DMS79 (cell line): ENCODE results near the gene SCFD2.
"Not testable (repeated sequence)": the region's sequence is repeated elsewhere in the genome, so short reads cannot be mapped to it uniquely, and the experiment has no call there.

Experiments
- DNase-seq: peaks from one replicate; lab custom pipeline; 2025; lab: John Stamatoyannopoulos, UW

Gene SCFD2

DNA sequence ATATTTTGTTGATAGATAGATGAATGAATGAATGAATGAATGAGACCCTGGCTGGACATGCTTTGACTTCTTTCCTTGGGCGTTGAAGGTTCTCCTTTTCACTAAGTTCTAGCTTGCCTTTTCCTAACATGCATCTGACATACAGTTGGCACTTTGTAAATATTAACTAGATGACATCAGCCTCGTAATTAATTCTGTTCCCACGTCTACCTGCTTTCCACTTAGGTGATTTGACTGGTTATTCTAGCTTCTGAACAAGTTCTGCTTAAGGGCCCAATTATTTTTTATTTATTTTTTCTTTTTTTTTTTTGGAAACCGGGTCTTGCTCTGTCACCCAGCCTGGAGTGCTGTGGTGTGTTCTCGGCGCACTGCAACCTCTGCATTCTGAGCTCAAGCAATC lies 517.6 kb downstream of the SCFD2 start:
- DNase-seq = no peak

DNA sequence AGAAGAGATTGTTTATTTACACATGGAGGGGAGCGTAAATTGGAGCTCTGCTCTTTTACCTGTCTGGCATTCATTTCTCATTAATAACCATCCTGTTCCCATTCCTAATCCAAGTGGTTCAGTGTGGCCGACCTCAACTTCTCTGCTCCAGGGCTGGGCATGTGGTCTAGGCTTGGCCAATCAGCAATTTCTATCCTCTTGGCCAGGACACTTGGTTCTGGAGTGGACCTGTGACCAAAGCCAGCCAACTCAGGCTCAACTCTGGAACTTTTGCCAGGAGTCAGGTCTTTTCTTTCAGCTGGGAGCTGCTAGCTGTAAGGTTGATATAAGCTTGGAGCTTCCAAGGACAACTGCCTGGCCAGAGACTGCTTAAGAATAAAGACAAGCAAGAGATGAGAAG lies 519.4 kb downstream of the SCFD2 start:
- DNase-seq = no peak

DNA sequence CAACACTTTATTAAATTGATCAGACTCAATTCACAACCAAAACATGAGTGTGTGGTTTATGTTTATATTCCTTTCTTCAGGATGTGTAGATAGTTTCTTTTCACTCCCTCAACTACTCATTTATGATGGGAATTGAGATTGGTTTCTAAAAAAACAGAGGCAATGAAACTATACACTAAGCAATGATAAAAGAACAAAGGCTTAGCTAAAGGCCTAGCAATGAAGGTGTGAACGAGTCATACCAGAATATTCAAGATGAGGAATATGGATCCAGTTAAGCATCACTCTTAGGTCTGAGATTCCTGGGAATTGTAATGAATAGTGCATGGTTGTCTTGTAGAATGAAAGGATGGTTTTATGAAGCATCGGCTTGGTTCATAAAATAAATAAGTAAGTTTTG lies 521.3 kb downstream of the SCFD2 start:
- no peak for DNase-seq

DNA sequence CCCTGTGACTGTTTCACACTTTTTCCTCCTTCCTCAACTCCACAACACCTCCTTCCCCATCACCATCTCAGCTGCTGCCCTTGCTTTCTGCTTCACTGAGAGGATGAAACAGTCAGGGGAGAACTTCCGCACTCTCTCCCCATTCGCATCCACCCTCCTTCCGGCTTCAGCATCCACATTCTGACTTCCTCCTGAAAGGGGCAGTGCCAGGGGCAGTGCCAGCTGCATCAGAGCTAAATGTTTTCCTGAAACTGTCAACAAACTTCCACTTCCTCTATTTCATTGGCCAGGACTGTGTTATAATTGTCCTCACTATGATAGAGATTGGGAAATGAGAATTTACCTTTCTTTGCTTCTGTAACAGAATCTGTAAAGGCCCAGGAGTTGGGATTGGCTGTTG lies 521.9 kb downstream of the SCFD2 start:
- no peak for DNase-seq

DNA sequence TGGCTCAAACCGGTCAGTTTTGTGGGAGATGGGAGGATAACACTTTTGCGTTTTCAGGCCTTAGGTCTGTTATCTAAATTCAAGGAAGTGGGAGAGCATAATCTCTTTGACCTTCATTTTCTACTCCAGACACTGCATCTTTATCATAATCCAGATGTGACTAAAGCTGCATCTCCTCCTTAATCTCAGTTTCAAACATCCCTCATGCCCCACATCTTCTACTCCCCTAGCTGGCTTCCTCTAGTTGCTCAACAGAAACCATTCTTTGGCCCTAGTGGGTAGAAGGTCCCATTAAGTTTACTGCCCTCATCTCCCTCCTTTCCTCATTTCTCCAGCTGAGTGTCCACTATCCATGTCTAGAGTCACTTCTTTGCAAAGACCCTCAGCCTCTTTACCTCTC lies 522.5 kb downstream of the SCFD2 start:
- DNase-seq = no peak

DNA sequence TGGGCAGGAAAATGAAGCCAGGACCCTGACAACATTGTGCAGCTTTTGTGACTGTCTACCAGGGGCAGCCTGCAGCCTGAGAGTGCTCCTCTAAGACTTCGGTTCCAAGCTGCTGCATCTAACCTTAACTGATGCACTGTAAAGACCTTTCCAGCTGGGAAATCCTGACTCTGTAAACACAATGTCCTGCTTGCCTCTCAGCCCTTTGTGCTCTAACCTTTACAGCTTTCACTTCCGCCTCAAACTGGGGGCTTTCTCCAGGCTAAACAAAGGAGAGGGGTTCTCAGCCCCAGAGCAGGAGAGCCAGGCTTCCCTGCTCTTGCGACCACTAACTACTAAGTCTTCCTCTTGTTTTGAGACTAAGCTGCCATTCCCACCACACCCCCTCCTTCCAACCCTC lies 523.1 kb downstream of the SCFD2 start:
- no peak for DNase-seq

DNA sequence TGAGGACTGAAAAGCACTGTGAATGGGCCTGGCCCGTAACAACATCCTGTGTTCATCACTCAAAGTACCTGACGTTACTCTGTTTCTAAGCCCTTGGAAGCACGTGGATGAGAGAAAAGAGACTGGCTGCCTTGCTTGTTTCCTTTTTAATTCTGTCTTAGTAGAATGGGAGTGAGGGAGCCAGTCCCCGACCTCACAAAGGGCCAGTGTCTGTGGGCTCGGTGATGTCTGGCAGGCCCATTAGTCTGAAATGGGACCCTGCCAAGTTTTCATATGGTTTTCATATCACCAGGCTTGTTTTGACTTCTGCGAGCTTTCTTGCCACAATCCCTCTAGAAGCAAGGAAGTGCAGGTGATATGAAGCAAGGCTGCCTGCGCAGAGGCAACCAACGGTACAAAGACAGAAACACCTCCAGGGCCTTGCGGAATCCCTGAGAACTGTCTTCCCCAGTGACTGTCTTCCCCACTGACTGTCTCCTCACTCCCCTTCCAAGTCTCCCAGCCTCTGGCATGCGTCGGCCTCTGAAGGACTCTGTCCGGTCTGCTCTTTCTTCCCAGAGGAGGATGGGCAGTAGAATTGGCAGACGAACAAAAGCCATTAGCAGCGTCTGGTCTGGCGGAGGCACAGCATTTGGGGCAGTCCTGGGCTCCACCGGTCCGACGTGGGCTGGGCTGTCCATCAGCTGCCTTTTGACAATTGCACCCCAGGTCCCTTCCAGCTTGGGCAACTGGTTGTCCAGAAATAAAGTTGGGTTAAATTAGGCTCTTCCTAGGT lies 524.0 kb downstream of the SCFD2 start:
- no peak for DNase-seq

DNA sequence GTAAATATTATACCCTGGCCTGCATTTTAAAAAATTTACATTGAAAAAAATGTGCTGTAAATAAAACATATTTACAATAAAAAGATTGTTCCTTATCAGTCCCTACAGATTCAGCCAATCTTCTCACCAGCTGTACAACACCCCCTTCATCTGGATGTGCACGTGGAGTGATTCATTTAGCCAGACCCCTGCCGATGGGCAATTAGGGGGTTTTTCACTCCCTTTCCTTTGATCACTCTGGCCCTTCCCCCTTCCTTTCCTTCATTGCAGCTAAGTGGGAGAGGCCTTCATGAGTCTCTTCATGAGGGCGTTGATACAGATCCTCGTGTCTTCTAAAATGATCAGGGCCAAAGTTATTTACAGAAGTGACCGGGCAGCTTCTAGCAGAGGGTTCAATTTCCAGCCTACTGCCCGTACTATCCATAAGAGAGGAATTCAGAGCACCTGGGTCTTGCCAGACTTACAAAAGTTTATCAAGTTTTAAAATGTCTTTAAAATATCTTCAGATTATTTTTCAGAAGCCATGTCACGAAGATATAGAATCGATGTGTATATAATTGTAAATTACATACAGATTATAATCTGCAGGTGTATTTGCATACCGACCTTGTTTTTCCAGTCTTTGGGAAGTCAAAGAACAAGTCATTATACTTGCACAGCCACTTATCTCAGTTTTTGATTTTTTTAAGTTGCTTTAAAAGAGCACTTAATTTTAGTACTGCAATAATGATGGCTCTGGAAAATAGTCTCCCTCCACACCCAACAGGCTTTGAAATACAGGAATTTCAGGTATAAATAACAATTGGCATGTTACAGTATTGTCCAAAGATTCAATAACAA lies 525.1 kb downstream of the SCFD2 start:
- peak; percentile 46 for DNase-seq

DNA sequence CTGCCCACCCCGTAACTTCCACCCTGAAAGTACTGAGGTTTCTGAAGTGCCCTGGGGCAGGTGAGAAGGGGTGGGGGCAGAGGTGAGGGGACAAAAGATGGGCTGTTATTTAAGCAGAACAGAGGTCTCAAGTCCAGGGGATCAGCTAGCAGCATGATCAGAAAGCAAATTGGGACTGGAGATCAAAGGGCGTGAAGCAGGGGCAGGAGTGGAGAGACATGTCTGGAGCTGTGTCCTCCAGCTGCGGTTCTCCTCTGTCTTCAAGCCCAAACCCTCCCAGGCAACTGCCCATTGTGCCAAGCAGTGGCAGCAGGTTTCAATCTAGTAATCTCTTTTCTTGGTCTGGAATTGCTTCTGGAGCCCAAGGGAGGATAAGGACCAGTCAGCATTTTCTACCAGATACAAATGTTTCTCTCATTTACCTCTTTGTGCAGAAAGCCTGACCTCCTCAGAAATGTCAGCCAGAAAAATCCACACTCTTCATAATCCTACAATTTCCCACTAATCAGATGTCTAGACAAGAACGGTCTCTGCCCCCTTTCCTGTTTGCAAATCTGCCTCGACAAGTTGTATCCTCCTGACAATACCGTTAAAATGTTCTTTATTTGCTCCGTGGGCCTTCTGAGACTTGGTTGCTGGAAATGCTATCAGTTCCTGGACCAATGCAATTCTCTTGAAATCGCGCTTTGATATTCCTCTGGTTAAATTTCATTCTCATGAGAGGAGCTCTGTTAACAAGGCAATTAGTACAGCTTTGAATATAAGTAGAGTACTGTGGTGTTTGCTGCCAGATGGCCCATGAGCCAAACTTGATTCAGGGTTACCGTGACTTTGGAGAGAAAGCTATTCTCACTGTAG lies 526.9 kb downstream of the SCFD2 start:
- no peak for DNase-seq

DNA sequence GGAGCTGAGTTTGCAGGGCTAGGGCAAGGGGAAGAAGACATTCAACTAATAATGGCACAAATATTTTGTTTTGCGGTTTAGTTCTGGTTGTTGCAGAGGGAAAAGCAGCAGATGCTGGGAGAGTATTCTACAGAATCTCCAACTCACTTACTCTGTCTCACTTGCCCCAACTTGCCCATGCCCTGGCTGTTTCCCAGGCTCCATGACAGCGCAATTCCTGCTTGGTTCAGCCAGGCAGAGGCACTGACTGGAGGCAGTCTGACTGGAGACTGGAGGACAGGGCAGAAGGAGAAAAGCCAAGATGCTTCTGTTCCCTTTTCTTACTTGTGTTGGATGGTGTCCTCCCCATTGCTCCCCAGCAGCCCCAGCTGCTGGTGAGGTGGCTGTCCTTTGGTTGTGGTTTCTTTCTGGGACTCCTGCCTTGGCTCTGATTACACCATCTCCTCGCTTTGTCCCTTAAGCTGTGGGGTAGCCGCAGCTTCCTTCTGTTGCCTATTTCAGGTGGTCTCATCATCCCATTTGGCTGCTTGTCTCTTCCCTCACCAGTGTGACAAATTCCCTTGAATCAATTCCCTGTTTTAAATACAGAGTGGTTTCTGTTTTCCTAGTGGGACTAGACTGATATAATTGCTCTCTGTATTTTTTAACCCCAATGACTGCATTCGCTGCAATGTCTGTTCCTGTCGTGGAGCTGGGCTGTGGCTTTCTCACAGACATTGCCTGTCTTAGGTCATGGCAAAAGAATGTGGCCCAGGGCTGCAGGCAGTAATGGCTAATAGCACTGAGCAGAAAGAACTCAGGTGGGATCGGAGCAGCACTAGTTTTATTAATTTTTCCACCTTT lies 527.9 kb downstream of the SCFD2 start:
- no peak for DNase-seq

DNA sequence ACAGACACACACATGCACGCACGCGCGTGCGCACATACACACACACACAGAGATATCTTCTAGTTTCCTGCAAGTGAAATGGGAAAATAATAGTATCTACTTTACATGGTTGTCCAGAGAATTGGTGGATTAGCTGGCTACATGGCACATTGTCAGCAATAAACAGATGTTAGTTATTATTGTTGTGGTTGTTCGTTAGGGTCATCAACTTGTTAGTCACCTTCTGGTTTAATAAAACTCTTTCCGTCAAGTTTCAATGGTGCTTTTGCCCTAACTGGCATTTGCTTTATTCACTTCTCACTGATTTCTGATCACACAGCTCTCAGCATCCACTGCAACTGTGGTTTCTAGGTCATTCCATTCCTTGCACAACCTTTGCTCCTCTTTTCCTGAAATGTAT lies 529.2 kb downstream of the SCFD2 start:
- DNase-seq = no peak

DNA sequence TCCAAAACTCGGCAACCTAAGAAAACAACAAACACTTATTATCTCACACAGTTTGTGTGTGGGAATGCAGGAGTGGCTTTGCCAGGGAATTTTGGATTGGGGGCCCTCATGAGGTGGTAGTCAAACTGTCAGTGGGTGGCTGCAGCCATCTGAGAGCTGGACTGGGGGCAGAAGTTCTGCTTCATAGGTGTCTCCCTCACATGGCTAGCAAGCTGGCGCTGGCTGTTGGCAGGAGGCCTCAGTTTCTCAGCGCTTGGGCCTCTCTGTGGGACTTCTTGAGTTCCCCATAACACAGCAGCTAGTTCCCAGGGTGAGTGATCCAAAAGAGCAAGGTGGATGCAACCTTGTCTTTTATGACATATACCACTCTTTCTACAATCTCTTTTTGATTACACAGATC lies 529.7 kb downstream of the SCFD2 start:
- no peak for DNase-seq

DNA sequence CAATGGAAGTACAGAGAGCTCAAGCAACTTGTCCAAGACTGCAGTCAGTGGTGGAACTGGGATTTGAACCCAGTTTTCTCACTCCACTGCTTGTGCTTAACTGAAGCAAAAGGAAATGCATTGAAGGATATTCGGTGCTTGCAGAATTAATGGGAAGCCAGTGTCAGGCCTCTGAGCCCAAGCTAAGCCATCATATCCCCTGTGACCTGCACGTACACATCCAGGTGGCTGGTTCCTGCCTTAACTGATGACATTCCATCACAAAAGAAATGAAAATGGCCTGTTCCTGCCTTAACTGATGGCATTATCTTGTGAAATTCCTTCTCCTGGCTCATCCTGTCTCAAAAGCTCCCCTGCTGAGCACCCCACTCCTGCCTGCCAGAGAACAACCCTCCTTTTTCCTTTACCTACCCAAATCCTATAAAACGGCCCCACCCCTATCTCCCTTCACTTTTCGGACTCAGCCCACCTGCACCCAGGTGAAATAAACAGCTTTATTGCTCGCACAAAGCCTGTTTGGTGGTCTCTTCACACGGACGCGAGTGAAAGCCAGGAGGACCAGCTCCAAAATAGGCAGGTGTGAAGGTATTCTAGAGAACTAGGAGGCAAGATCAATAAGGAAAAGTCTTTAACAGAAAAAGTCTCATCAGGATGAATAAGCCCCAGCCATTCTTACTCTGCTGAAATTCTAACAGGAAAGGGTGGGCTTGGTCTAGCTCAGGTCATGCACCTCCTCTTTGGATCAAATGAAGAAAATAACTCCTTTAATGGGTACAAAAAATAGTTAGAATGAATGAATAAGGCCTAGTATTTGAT lies 531.0 kb downstream of the SCFD2 start:
- DNase-seq = not testable (repeated sequence)

DNA sequence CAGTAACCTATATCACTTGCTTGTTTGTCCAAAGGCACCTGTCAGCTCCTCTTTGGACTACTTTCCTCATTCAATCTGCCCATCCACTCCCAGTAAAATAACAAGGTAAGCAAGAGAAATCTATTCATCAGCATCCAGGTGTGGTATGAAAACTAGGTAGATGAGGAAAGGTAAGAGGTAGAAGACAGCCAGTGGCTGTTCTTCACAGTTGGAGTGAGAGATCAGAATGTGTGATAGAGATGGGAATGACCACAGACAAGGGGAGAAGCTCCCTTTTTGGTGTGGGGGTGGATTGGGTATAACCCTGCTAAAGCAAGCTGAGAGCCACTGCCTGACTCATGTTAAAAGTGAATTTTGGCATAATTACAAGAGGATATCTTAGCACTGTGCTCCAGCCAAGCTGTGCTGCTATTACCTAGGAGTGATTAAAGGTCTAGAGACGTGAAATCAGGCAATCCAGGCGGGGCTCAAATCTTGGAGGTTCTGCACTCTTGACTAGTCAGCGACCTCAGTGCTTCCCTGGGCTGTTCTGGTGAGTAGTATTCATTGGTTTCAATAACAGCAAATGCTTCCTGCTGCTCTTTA lies 531.8 kb downstream of the SCFD2 start:
- peak; percentile 34 for DNase-seq

DNA sequence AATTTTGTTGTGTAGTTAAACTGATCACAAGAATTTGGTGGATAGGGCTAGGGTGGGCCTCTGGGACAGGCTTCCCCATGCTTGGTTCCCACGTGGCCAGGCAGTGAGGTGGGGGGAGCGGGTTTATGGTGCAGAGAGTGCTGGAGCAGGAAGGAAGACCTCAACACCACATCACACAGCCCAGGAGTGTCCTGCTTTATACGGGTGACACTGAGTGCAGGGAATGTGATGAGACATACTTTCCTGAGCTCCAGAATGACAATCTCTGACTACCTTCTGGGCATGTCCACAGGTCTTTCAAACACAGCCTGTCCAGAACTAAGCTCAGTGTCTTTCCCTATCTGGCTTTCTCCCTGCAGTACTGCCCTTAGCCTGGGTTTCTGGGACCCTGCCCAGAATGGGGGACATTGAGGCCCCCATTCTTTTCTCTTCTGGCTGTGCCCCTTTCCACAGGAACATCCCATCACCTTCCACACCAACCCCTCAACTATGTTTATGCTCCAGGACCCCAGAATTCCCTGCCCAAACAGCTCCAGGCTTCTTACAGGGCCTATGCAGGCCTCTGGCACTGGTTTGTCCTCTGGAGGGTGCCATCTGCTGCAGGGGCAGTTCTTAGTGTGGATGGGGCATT lies 540.3 kb downstream of the SCFD2 start:
- DNase-seq = no peak

DNA sequence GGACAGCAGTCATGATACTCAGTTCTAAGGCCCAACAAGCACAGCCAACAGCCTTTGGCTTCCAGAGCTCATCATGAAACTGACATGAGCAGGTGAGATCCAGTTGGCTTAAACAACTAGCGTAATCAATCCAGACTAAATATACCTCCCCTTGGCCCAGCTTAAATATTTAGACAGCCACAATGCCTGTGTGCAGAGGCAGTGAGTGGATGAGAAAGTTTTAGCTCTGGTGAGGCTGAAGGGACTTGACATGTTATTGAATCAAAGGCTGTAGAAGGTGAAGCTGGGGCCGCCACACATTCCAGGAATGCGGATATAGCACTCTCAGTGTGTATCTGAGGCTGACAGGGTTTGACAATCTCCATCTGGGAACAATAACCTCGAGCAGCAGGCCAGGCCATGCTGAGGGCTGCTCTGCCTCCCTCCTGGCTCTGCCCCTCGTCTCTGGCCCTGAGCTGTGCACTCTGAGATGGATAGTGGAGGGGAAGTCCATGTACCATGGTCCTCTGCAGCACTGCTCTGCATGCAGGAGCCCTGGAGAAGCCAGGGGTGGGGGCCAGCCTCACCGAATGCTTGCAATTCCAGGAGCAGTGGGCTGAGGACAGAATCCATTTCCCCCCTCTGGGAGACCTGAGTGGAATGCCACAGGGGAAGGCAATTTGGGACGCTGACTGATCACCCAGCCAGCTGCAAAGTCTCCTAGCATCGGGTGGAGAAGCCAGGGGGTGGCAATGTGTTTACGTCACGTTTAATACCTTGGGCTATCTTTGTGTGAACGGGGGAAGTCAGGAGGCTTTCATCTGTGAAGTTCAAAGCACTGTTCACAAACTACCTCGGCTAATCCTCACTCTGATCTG lies 541.0 kb downstream of the SCFD2 start:
- DNase-seq = no peak

DNA sequence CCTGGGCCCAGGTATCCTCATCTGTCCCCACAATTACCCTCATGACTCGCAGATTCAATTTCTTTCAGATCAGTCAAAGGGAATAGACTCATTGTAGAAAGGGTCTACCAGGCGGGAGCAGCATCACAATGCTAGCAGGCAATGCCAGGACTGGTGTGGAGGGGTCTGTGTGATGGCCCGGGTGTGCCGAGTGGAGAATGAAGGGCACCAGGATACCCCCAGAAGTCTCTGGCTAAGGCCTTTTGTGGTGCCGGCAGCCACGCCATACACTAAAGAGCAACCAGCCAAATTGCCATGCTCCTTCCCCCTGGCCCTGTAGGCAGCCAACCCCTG lies 541.6 kb downstream of the SCFD2 start:
- DNase-seq = no peak

DNA sequence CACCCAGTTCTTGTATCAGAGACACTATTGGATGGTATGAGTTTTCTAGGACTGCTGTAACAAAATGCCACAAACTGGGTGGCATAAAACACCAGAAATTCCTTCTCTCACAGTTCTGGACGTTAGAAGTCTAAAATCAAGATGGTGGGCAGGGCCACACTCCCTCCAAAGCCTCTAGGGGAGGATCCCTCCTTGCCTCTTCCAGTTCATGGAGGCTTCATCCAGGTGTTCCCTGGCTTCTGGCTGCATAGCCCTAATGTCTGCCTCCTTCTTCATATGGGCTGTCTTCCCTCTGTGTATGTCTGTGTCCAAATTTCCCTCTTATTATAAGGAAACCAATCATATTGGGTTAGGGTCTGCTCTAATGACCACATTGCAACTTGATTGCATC lies 542.2 kb downstream of the SCFD2 start:
- no peak for DNase-seq
